Spleen (tissue), 11 donors: ENCODE data around the gene ISOC1. TPM values are rescaled to one million over a fixed set of nuclear protein-coding genes. Genes with fewer than 3 reads are reported as not detected.

ENCODE experiments used
- DNase-seq: peaks from one replicate; pipeline ENCODE4 v3.0.0-alpha.2; 2020
- H3K27ac ChIP-seq, 8 donors: fragments of 200-600 bp; sonication (generic) in 7 of 8; 1 replicate in 4 of 8; 2 replicates in 4 of 8; pipeline versions ENCODE4 v1.5.0 to v1.8.0; 2016 to 2021; ENCODE audit warnings: inconsistent platforms in 4 of 8, mild to moderate bottlenecking in 4 of 8, moderate library complexity in 1 of 8
- H3K27me3 ChIP-seq, 7 donors: fragments of 200-600 bp; sonication (generic) in 6 of 7; replicated peaks in 1 of 7; 1 replicate in 4 of 7; 2 replicates in 3 of 7; pipeline versions ENCODE4 v1.5.0 to v1.8.0; 2016 to 2021; ENCODE audit warnings: inconsistent platforms in 3 of 7, mild to moderate bottlenecking in 1 of 7
- H3K36me3 ChIP-seq, 6 donors: fragments of 200-600 bp; sonication (generic) in 5 of 6; 1 replicate in 4 of 6; 2 replicates in 2 of 6; pipeline versions ENCODE4 v1.5.0 to v1.8.0; 2016 to 2021; ENCODE audit warnings: inconsistent platforms in 2 of 6
- H3K4me1 ChIP-seq, 6 donors: fragments of 200-600 bp; sonication (generic) in 5 of 6; 1 replicate in 3 of 6; 2 replicates in 3 of 6; pipeline versions ENCODE4 v1.5.0 to v1.8.0; 2016 to 2021; ENCODE audit warnings: inconsistent platforms in 3 of 6
- H3K4me3 ChIP-seq, 8 donors: fragments of 200-600 bp; sonication (generic) in 7 of 8; 1 replicate in 4 of 8; 2 replicates in 4 of 8; pipeline versions ENCODE4 v1.5.0 to v1.8.0; 2016 to 2021; ENCODE audit warnings: inconsistent platforms in 4 of 8, mild to moderate bottlenecking in 4 of 8, moderate library complexity in 2 of 8
- H3K9me3 ChIP-seq, 8 donors: fragments of 200-600 bp; sonication (generic) in 7 of 8; 1 replicate in 4 of 8; 2 replicates in 4 of 8; pipeline versions ENCODE4 v1.5.0 to v1.8.0; 2016 to 2021; ENCODE audit warnings: inconsistent platforms in 4 of 8
- POLR2A ChIP-seq, 3 donors: fragments of 450-650 bp; IDR thresholded peaks; one replicate each; pipeline ENCODE4 v1.5.1; 2017; ENCODE audit warnings: antibody characterized with exemption in 3 of 3, mild to moderate bottlenecking in 1 of 3
- POLR2AphosphoS5 ChIP-seq, 3 donors: sonication (generic); formaldehyde crosslinking; IDR thresholded peaks; one replicate each; pipeline ENCODE4 v1.5.1; 2017; ENCODE audit warnings: antibody characterized with exemption in 3 of 3
- WGBS, 5 donors: extraction: QIAGEN DNeasy Blood & Tissue Kit in 3 of 5; methylation state at CpG; one replicate each; pipeline versions ENCODE4 v1.1.5 to v1.1.7; 2013 to 2018; 5-methylcytosine and 5-hydroxymethylcytosine counted together
- intact Hi-C: fragments of 100-400 bp; cut with DNase I; formaldehyde crosslinking; loops from one replicate; pipeline ENCODE4 v1.15.0; 2023; ENCODE audit warnings: low total_unique reads
- polyA plus RNA-seq, 3 donors: library from polyadenylated mRNA; stranded (reverse); fragments of 200-250 nt; gene quantifications; one replicate each; pipeline ENCODE4 v1.2.1, GENCODE V29; 2013
- total RNA-seq, 7 donors: library from RNA; depleted of rRNA in 3 of 7; stranded (reverse); fragments of >200 nt in 3 of 7; fragmentation: NEBNext Ultra II Directional in 4 of 7; extraction: Animal tissue kit (Norgen Biotek cat#: 25700) in 4 of 7; gene quantifications; one replicate each; pipeline versions ENCODE4 v1.1.0 to v1.2.1, GENCODE V29; 2016 to 2021
- TF ChIP-seq, protein P1 (sequence below), 11 experiments: fragments of 200-600 bp in 7 of 11; fragments of 450-650 bp in 4 of 11; sonication (generic) in 4 of 11; IDR thresholded peaks in 8 of 11; conservative IDR thresholded peaks in 3 of 11; 1 replicate in 7 of 11; 2 replicates in 4 of 11; pipeline versions ENCODE4 v1.4.0 to v1.8.0; 2016 to 2021; ENCODE audit warnings: antibody characterized with exemption in 11 of 11, inconsistent platforms in 4 of 11, mild to moderate bottlenecking in 1 of 11
- donor health status: healthy with polysubstance abuse.
- donor health status: DM: no; HTN: no; CAD: no; lungs with moderate emphysema.
- donor health status: DM: no; HTN: no; CAD: no.
- donor health status: Bipolar disorder and iron deficiency.
- donor health status: healthy.
- donor health status: DM: no; HTN: no; CAD: no.
- donor health status: DM: yes; HTN: yes; CAD: no.

The ISOC1 gene
- total and polyA plus RNA-seq, 10 donors = 7.2 to 22.9 (median 12.4) TPM

DNA sequence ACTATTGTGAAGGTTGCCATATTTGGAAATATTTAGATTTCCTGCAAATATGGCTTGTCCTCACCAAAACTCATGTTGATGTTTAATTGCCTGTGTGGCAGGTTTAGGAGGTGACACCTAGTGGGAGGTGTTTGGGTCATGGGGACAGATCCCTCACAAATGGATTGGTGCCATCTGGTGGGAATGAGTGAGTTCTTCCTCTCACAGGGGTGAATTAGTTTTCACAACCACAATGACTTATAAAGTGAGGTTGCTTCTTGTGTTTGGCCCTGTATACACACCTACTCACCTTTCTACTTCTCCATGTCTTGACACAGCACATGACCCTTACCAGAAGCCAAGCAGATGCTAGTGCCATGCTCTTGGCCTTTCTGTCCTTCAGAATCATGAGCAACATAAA lies 41.1 kb downstream of the ISOC1 start:
- no peaks in the 10 kb centered on the region for H3K9me3 ChIP-seq
- no peak overlapping the region for H3K4me3 ChIP-seq
- DNase-seq = no peak
- H3K36me3 ChIP-seq = no peaks in the 10 kb centered on the region
- H3K27me3 ChIP-seq = no peaks in the 10 kb centered on the region
- intact Hi-C loops = no loop called here
- no peak for TF ChIP-seq POLR2A (IDR thresholded peaks at IDR 0.05)
- no peak for TF ChIP-seq POLR2AphosphoS5 (IDR thresholded peaks at IDR 0.05)
- TF ChIP-seq, protein P1, sequence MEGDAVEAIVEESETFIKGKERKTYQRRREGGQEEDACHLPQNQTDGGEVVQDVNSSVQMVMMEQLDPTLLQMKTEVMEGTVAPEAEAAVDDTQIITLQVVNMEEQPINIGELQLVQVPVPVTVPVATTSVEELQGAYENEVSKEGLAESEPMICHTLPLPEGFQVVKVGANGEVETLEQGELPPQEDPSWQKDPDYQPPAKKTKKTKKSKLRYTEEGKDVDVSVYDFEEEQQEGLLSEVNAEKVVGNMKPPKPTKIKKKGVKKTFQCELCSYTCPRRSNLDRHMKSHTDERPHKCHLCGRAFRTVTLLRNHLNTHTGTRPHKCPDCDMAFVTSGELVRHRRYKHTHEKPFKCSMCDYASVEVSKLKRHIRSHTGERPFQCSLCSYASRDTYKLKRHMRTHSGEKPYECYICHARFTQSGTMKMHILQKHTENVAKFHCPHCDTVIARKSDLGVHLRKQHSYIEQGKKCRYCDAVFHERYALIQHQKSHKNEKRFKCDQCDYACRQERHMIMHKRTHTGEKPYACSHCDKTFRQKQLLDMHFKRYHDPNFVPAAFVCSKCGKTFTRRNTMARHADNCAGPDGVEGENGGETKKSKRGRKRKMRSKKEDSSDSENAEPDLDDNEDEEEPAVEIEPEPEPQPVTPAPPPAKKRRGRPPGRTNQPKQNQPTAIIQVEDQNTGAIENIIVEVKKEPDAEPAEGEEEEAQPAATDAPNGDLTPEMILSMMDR (IDR thresholded peaks at IDR 0.05 in 8 of 11, conservative IDR thresholded peaks at IDR 0.05 in 3 of 11) = no peak
- no peak overlapping the region for H3K27ac ChIP-seq
- H3K4me1 ChIP-seq = no peaks in the 10 kb centered on the region

DNA sequence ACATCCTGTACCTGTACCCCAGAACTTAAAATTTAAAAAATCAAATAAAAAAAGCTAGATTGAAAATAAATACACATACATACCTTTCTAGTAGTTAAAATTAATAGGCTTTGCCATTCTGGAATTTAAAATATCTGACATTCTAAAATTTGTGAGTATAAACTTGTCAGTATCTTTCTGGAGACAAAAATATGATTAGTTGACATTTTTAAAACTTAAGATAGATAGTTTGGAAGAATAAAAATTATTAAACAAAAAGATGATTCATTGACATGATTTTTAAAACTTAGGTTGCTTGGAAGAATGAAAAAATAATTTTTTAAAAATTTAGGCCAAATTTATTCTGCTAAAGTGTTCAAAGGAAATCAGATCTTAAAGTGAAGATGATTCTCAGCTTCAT lies 43.1 kb downstream of the ISOC1 start:
- intact Hi-C loops = no loop called here
- Histone ChIP-seq H3K9me3 (no peaks in the 10 kb centered on the region), H3K4me1 (no peaks in the 10 kb centered on the region), H3K27me3 (no peaks in the 10 kb centered on the region), H3K36me3 (no peaks in the 10 kb centered on the region), H3K27ac (no peak overlapping the region), H3K4me3 (no peak overlapping the region)
- TF ChIP-seq, protein P1 (IDR thresholded peaks at IDR 0.05 in 8 of 11, conservative IDR thresholded peaks at IDR 0.05 in 3 of 11) = no peak
- TF ChIP-seq POLR2AphosphoS5 (IDR thresholded peaks at IDR 0.05) = no peak
- TF ChIP-seq POLR2A (IDR thresholded peaks at IDR 0.05) = no peak
- DNase-seq = no peak

DNA sequence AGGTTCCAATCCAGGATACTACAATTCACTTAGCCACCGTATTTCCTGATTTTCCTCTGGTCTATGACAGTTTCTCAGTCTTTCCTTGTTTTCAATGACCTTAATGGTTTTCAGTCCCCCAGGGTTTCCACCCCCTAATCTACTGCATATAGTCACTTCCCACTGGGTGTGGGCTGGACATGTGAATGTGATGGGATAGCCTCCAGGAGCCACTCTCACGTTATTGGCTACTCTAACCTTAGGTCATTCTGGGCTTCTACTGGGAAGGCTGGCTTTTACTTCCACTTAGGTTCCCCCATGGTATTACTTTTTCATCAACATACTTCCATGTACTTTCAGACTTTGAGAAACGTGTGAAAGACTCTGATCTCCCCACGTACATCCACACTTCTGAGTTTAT lies 46.5 kb downstream of the ISOC1 start:
- Histone ChIP-seq H3K36me3 (no peaks in the 10 kb centered on the region), H3K27me3 (no peaks in the 10 kb centered on the region), H3K9me3 (peaks cover 0 to 4% (median 0%) of the 10 kb centered on the region in 8 donors), H3K4me3 (no peak overlapping the region), H3K4me1 (no peaks in the 10 kb centered on the region), H3K27ac (no peak overlapping the region)
- TF ChIP-seq POLR2A (IDR thresholded peaks at IDR 0.05) (no peak), POLR2AphosphoS5 (IDR thresholded peaks at IDR 0.05) (no peak)
- TF ChIP-seq, protein P1 (IDR thresholded peaks at IDR 0.05 in 8 of 11, conservative IDR thresholded peaks at IDR 0.05 in 3 of 11) = no peak
- intact Hi-C loops = no loop called here
- 69 to 85% (median 79%) methylated on average over 4 of the region's 4 CpGs for WGBS, 5 donors
- DNase-seq = no peak

DNA sequence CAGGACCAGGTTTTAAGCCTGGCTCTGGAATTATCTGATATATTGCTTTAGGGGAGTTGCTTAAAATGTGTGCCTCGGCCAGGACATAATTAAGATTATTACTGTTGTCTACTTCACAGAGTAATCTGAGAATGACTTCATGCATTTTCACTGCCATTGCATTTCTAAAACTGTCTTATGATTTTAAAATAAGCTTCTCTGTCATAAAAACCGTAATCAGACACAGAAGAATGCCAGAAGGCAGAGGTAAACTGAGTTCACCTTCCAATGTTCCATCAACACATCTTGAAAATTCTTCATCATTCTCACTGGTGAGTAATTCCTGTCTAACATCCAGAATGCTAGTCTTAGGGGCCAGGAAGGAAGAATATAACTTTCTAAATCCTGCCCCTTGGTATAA lies 47.1 kb downstream of the ISOC1 start:
- WGBS, 5 donors = 66 to 80% (median 71%) methylated on average over 2 of the region's 2 CpGs

DNA sequence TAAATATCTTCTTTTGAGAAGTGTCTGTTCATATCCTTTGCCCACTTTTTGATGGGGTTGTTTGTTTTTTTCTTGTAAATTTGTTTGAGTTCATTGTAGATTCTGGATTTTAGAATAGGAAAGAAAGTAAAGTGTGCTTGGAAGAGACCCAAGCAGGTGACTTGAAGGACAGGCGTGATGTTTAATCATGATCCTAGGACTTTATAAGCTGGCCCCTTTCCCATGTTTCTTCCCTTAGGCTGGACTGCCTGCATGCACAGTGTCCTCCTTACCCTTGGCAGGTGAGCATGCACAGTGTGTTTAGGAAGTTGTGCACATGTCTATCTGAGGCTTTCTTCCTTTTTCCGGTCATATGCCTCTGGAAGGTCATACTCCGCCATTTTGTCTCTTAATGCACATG lies 61.3 kb downstream of the ISOC1 start:
- no peak overlapping the region for H3K27ac ChIP-seq
- WGBS, 5 donors = 86 to 95% (median 93%) methylated on average over 3 of the region's 3 CpGs
- intact Hi-C loops = no loop called here
- H3K9me3 ChIP-seq = peaks cover 0 to 11% (median 3%) of the 10 kb centered on the region in 8 donors
- H3K4me1 ChIP-seq = no peaks in the 10 kb centered on the region
- DNase-seq = no peak
- H3K36me3 ChIP-seq = no peaks in the 10 kb centered on the region
- H3K27me3 ChIP-seq = no peaks in the 10 kb centered on the region
- TF ChIP-seq, protein P1 (IDR thresholded peaks at IDR 0.05 in 8 of 11, conservative IDR thresholded peaks at IDR 0.05 in 3 of 11) = no peak
- TF ChIP-seq POLR2AphosphoS5 (IDR thresholded peaks at IDR 0.05) (no peak), POLR2A (IDR thresholded peaks at IDR 0.05) (no peak)
- H3K4me3 ChIP-seq = no peak overlapping the region

More for the DNA sequence above, 47.1 kb downstream of the ISOC1 start:
- TF ChIP-seq POLR2AphosphoS5 (IDR thresholded peaks at IDR 0.05) = no peak
- no peaks in the 10 kb centered on the region for H3K27me3 ChIP-seq
- no peak overlapping the region for H3K27ac ChIP-seq
- H3K9me3 ChIP-seq = peaks cover 0 to 4% (median 0%) of the 10 kb centered on the region in 8 donors
- H3K4me1 ChIP-seq = no peaks in the 10 kb centered on the region
- H3K4me3 ChIP-seq = no peak overlapping the region
- no peaks in the 10 kb centered on the region for H3K36me3 ChIP-seq
- intact Hi-C loops = no loop called here
- no peak for DNase-seq
